Panc1 (cell line): Measurements from ENCODE around the gene ZBTB7B. TPM values are rescaled to one million over a fixed set of nuclear protein-coding genes. Genes with fewer than 3 reads are reported as not detected.

Experiments
- ATAC-seq: fragments of 200-7000 bp; cut with Tn5 transposase; 2 replicates; pipeline ENCODE4 v1.9.1; 2020; ENCODE audit warnings: mild to moderate bottlenecking, moderate library complexity
- BruUV-seq: library from RNA; stranded (reverse); fragments of 400-500 nt; replicated peaks from 2 replicates; lab custom pipeline; 2021; lab: Mats Ljungman, UMichigan
- CTCF ChIA-PET: fragments of 300-600 bp; sonication (Branson Sonifier 250); formaldehyde crosslinking; loops from one replicate; lab custom pipeline; 2022; ENCODE audit warnings: antibody characterized with exemption; lab: Charles Lee
- POLR2A ChIA-PET: fragments of 300-600 bp; sonication (Branson Sonifier 250); formaldehyde crosslinking; loops from one replicate; lab custom pipeline; 2022; ENCODE audit warnings: antibody characterized with exemption; lab: Charles Lee
- DNase-seq: peaks from one replicate; pipeline ENCODE4 v3.0.0-alpha.2; 2010; ENCODE audit warnings: low read depth, low spot score
- H3K27ac ChIP-seq: 2 replicates; pipeline ENCODE4 v1.5.1; 2011; ENCODE audit warnings: mild to moderate bottlenecking, low read length, inconsistent platforms
- H3K27me3 ChIP-seq: fragments of 200-500 bp; sonication (Bioruptor generic); 2 replicates; pipeline ENCODE4 v1.6.0; 2014; ENCODE audit warnings: low read length, inconsistent platforms; ENCODE audit not compliant: control insufficient read depth, insufficient read depth
- H3K36me3 ChIP-seq: fragments of 200-500 bp; sonication (Bioruptor generic); 2 replicates; pipeline ENCODE4 v1.5.1; 2014; ENCODE audit warnings: inconsistent platforms, mild to moderate bottlenecking, low read length, moderate library complexity; ENCODE audit not compliant: control insufficient read depth, insufficient read depth
- H3K4me1 ChIP-seq: 2 replicates; pipeline ENCODE4 v1.5.1; 2011; ENCODE audit warnings: inconsistent platforms, mild to moderate bottlenecking, low read length, moderate library complexity; ENCODE audit not compliant: control insufficient read depth, insufficient read depth
- H3K4me3 ChIP-seq, 2 experiments: 2 replicates each; pipeline ENCODE4 v1.5.1; 2011 to 2012; ENCODE audit warnings: low read depth in 2 of 2, low read length in 2 of 2, mild to moderate bottlenecking in 2 of 2, inconsistent platforms in 1 of 2, moderate library complexity in 1 of 2
- H3K9me3 ChIP-seq: fragments of 200-500 bp; sonication (Bioruptor generic); 2 replicates; pipeline ENCODE4 v1.5.1; 2014; ENCODE audit warnings: low read depth, mild to moderate bottlenecking, inconsistent platforms, low read length, moderate library complexity; ENCODE audit not compliant: control insufficient read depth, insufficient read depth
- POLR2AphosphoS5 ChIP-seq: IDR thresholded peaks from 2 replicates; pipeline ENCODE4 v1.6.1; 2012; ENCODE audit warnings: mild to moderate bottlenecking, low read depth, low read length, moderate library complexity
- REST ChIP-seq, 2 experiments: IDR thresholded peaks; 2 replicates each; pipeline ENCODE4 v1.6.1; 2011 to 2012; ENCODE audit warnings: low read depth in 2 of 2, control low read depth in 1 of 2, low read length in 1 of 2, mild to moderate bottlenecking in 1 of 2, moderate library complexity in 1 of 2; ENCODE audit not compliant: insufficient read depth in 1 of 2
- SIN3A ChIP-seq: IDR thresholded peaks from 2 replicates; pipeline ENCODE4 v1.6.1; 2012; ENCODE audit warnings: low read depth, mild to moderate bottlenecking, low read length, moderate library complexity, borderline replicate concordance; ENCODE audit not compliant: insufficient read depth
- TCF7L2 ChIP-seq: IDR thresholded peaks from 2 replicates; pipeline ENCODE4 v1.6.1; 2011; ENCODE audit warnings: mild to moderate bottlenecking, low read depth, low read length, inconsistent platforms
- in situ Hi-C: cut with HindIII; loops from 2 replicates; pipeline ENCODE4 v1.10.0; 2016; ENCODE audit warnings: low sequenced_read_pairs, low pct_unique_long_range_greater_than_20kb
- intact Hi-C: fragments of 100-400 bp; cut with micrococcal nuclease; formaldehyde crosslinking; loops from one replicate; pipeline ENCODE4 v1.10.0; 2022; ENCODE audit not compliant: unreplicated experiment
- total RNA-seq: library from RNA; stranded (reverse); gene quantifications from one replicate; pipeline ENCODE4 v1.2.1, GENCODE V29; 2021; ENCODE audit not compliant: unreplicated experiment
- TF ChIP-seq, protein P1 (sequence below): fragments of 450-650 bp; IDR thresholded peaks from 2 replicates; pipeline ENCODE4 v1.5.1; 2017; ENCODE audit warnings: mild to moderate bottlenecking

ZBTB7B gene
- total RNA-seq, 1 experiment from 2014 or later: 55.8 TPM

DNA sequence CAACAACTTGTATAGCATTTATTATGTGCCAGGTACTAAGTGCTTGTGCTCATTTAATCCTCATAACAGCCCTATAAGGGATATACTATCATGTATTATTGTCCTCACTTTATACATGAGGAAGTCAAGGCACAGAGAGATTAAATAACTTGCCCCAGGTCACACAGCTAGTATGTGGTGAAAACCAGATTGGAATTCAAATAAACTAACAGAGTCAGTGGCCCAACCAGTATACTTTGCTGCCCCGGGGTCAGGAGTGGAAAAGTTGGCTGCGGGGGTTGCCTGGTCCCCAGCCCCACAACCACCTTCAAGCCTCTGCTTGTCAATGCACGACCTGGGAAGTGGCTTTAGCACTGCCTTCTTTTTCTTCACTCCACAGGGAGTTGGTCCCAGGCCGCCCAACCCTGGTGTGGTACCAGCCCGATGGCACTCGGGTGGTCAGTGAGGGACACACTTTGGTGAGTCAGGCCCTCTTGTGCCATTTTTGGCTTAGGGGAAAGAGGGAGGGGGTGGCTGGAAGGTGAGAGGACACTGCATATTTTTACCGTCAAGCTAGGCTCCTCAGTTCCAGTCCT, 51.0 kb downstream of the ZBTB7B start:
- Histone ChIP-seq H3K36me3 (peaks cover 2% of the 10 kb centered on the region; the same call in 1 of the 2 replicates), H3K9me3 (no peaks in the 10 kb centered on the region), H3K4me3 (no peak overlapping the region), H3K4me1 (peaks cover 14% of the 10 kb centered on the region), H3K27ac (no peak overlapping the region), H3K27me3 (no peaks in the 10 kb centered on the region)
- BruUV-seq: no TSS peak
- intact Hi-C loops (no loop called here), in situ Hi-C loops (no loop called here)
- ATAC-seq (no peak), DNase-seq (no peak)
- ChIA-PET CTCF (no interaction called here), POLR2A (no interaction called here)
- no peak for TF ChIP-seq TCF7L2
- TF ChIP-seq SIN3A: no peak
- TF ChIP-seq, protein P1, sequence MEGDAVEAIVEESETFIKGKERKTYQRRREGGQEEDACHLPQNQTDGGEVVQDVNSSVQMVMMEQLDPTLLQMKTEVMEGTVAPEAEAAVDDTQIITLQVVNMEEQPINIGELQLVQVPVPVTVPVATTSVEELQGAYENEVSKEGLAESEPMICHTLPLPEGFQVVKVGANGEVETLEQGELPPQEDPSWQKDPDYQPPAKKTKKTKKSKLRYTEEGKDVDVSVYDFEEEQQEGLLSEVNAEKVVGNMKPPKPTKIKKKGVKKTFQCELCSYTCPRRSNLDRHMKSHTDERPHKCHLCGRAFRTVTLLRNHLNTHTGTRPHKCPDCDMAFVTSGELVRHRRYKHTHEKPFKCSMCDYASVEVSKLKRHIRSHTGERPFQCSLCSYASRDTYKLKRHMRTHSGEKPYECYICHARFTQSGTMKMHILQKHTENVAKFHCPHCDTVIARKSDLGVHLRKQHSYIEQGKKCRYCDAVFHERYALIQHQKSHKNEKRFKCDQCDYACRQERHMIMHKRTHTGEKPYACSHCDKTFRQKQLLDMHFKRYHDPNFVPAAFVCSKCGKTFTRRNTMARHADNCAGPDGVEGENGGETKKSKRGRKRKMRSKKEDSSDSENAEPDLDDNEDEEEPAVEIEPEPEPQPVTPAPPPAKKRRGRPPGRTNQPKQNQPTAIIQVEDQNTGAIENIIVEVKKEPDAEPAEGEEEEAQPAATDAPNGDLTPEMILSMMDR: no peak
- no peak for TF ChIP-seq REST (IDR thresholded peaks at IDR 0.05; ENCODE audit: insufficient read depth in 1 of 2, low read depth in 2 of 2, low read length in 1 of 2)
- no peak for TF ChIP-seq POLR2AphosphoS5

- no peak for ATAC-seq
- H3K36me3 ChIP-seq: no peaks in the 10 kb centered on the region
Observed at GRCh38 chr1:155057104-155057503, 54.5 kb downstream of the ZBTB7B start.

More at GRCh38 chr1:155057104-155057503, 54.5 kb downstream of the ZBTB7B start:
- TF ChIP-seq SIN3A (no peak), TCF7L2 (no peak), POLR2AphosphoS5 (no peak), REST (IDR thresholded peaks at IDR 0.05; ENCODE audit: insufficient read depth in 1 of 2, low read depth in 2 of 2, low read length in 1 of 2) (no peak)
- TF ChIP-seq, protein P1: no peak
- H3K9me3 ChIP-seq: no peaks in the 10 kb centered on the region
- CTCF ChIA-PET: no interaction called here
- no peak for DNase-seq
- intact Hi-C loops: no loop called here
- peaks cover 10% of the 10 kb centered on the region for H3K4me1 ChIP-seq
- H3K4me3 ChIP-seq: no peak overlapping the region
- no peaks in the 10 kb centered on the region for H3K27me3 ChIP-seq
- in situ Hi-C loops: no loop called here
- no TSS peak for BruUV-seq
- H3K27ac ChIP-seq: no peak overlapping the region
- POLR2A ChIA-PET: no interaction called here
